GM12878 (cell line): ENCODE measurements around the gene NAV2.

Experiments
- CTCF ChIP-seq, 3 experiments: IDR thresholded peaks in 2 of 3; conservative IDR thresholded peaks in 1 of 3; 2 replicates each; pipeline ENCODE4 v1.5.1; 2011; ENCODE audit warnings: low read depth in 3 of 3, low read length in 3 of 3, mild to moderate bottlenecking in 3 of 3, control low read depth in 2 of 3, moderate library complexity in 2 of 3, inconsistent platforms in 1 of 3, mixed read lengths in 1 of 3; ENCODE audit not compliant: control insufficient read depth in 2 of 3, insufficient read depth in 1 of 3; ENCODE audit errors: extremely low read depth in 1 of 3
- EGR1 ChIP-seq, 2 experiments: IDR thresholded peaks; 1 replicate in 1 of 2; 2 replicates in 1 of 2; pipeline ENCODE4 v1.6.1; 2011 to 2012; ENCODE audit warnings: low read depth in 2 of 2, low read length in 2 of 2, borderline replicate concordance in 1 of 2, mild to moderate bottlenecking in 1 of 2, moderate library complexity in 1 of 2
- FOXK2 ChIP-seq: fragments of 450-650 bp; IDR thresholded peaks from 2 replicates; pipeline ENCODE4 v1.6.1; 2017; ENCODE audit warnings: mild to moderate bottlenecking, moderate library complexity
- JUNB ChIP-seq: IDR thresholded peaks from 2 replicates; pipeline ENCODE4 v1.6.1; 2016; ENCODE audit warnings: antibody characterized with exemption, mild to moderate bottlenecking
- MXI1 ChIP-seq: fragments of 150-350 bp; IDR thresholded peaks from 2 replicates; pipeline ENCODE4 v1.6.1; 2011; ENCODE audit warnings: low read depth, mild to moderate bottlenecking, inconsistent platforms, low read length, improper control_type of control experiment
- PKNOX1 ChIP-seq: fragments of 450-650 bp; IDR thresholded peaks from 2 replicates; pipeline ENCODE4 v1.6.1; 2016; ENCODE audit warnings: mild to moderate bottlenecking
- POLR2A ChIP-seq: IDR thresholded peaks from 2 replicates; pipeline ENCODE4 v1.6.1; 2011; ENCODE audit warnings: low read depth, mild to moderate bottlenecking, low read length
- POLR2AphosphoS5 ChIP-seq: IDR thresholded peaks from 2 replicates; pipeline ENCODE4 v1.6.1; 2011; ENCODE audit warnings: mild to moderate bottlenecking, low read length, inconsistent platforms
- RAD51 ChIP-seq: fragments of 450-650 bp; IDR thresholded peaks from 2 replicates; pipeline ENCODE4 v1.6.1; 2016; ENCODE audit warnings: moderate library complexity, mild to moderate bottlenecking, inconsistent platforms
- REST ChIP-seq: IDR thresholded peaks from 2 replicates; pipeline ENCODE4 v1.6.1; 2012; ENCODE audit warnings: mild to moderate bottlenecking, low read depth, low read length

- TF ChIP-seq EGR1 (IDR thresholded peaks at IDR 0.05; ENCODE audit: borderline replicate concordance in 1 of 2, low read depth in 2 of 2, low read length in 2 of 2), result no peak
- TF ChIP-seq MXI1, result no peak
- TF ChIP-seq PKNOX1, result no peak
- no peak for TF ChIP-seq CTCF (IDR thresholded peaks at IDR 0.05 in 2 of 3, conservative IDR thresholded peaks at IDR 0.05 in 1 of 3; ENCODE audit: control insufficient read depth in 2 of 3, extremely low read depth in 1 of 3, insufficient read depth in 1 of 3, low read depth in 3 of 3, low read length in 3 of 3)
- TF ChIP-seq POLR2AphosphoS5, result no peak
- no peak for TF ChIP-seq JUNB
- TF ChIP-seq FOXK2, result no peak
- no peak for TF ChIP-seq POLR2A
- TF ChIP-seq RAD51, result no peak
- no peak for TF ChIP-seq REST
Measured at GRCh38 chr11:19687392-19687791, 25.2 kb upstream of the NAV2 start.
